HG03565 (cell line): ENCODE results near the gene CCP110.

Source experiments
- ATAC-seq: cut with Tn5 transposase; IDR thresholded peaks from one replicate; pipeline ENCODE4 v1.9.1; 2021; ENCODE audit warnings: mild to moderate bottlenecking, moderate library complexity; ENCODE audit not compliant: unreplicated experiment

CCP110 gene

GRCh38 chr16:19523559-19524355, at the start of gene CCP110:
CCP110 (plus strand) TSS chr16:19523942; CDS start chr16:19527882, 3,940 bp downstream.
- ATAC-seq: peak; percentile 56

GRCh38 chr16:19474617-19475016, 49.1 kb upstream of the CCP110 start:
- no peak for ATAC-seq

GRCh38 chr16:19478505-19478904, 45.2 kb upstream of the CCP110 start:
- no peak for ATAC-seq

GRCh38 chr16:19479302-19479721, 44.4 kb upstream of the CCP110 start:
- no peak for ATAC-seq

- ATAC-seq: no peak
These were observed 42.4 kb upstream of the CCP110 start for GRCh38 chr16:19481296-19481695.

- ATAC-seq: no peak
These were observed 42.0 kb upstream of the CCP110 start for GRCh38 chr16:19481769-19482168.

GRCh38 chr16:19482291-19482690, 41.5 kb upstream of the CCP110 start:
- ATAC-seq: no peak

- ATAC-seq: no peak
These were observed 39.6 kb upstream of the CCP110 start for GRCh38 chr16:19484096-19484495.

GRCh38 chr16:19485611-19486010, 38.1 kb upstream of the CCP110 start:
- ATAC-seq: no peak

- ATAC-seq: no peak
These were observed 37.7 kb upstream of the CCP110 start for GRCh38 chr16:19486051-19486450.

- no peak for ATAC-seq
These were observed 36.9 kb upstream of the CCP110 start for GRCh38 chr16:19486750-19487325.

- ATAC-seq: no peak
These were observed 35.5 kb upstream of the CCP110 start for GRCh38 chr16:19488213-19488640.

- ATAC-seq: no peak
These were observed 33.1 kb upstream of the CCP110 start for GRCh38 chr16:19490619-19491018.

- no peak for ATAC-seq
These were observed 26.6 kb upstream of the CCP110 start for GRCh38 chr16:19497176-19497575.

- ATAC-seq: no peak
These were observed 24.7 kb upstream of the CCP110 start for GRCh38 chr16:19499006-19499405.

GRCh38 chr16:19499481-19499880, 24.3 kb upstream of the CCP110 start:
- ATAC-seq: no peak

GRCh38 chr16:19502395-19503131, 21.2 kb upstream of the CCP110 start:
- no peak for ATAC-seq

GRCh38 chr16:19503461-19504075, 20.2 kb upstream of the CCP110 start:
- no peak for ATAC-seq

- ATAC-seq: no peak
These were observed 18.0 kb upstream of the CCP110 start for GRCh38 chr16:19505600-19506303.

GRCh38 chr16:19506965-19507364, 16.8 kb upstream of the CCP110 start:
- no peak for ATAC-seq

GRCh38 chr16:19507867-19508266, 15.9 kb upstream of the CCP110 start:
- no peak for ATAC-seq
